ENCODE data around the gene INKA2. TPM values are rescaled to one million over a fixed set of nuclear protein-coding genes. Genes with fewer than 3 reads are reported as not detected.
A peak's percentile ranks its signal among the peaks of the same experiment; 100 is the strongest.

INKA2 gene
- total RNA-seq (0.44 and 3.2 TPM in 2 replicates), polyA plus RNA-seq (1.8 and 3.4 TPM in 2 replicates)

- Histone ChIP-seq H3K79me2 (peaks cover 5% of the 10 kb centered on the region), H3K36me3 (replicated peaks; ENCODE audit: insufficient read depth, low read depth) (no peaks in the 10 kb centered on the region), H4K20me1 (ENCODE audit: insufficient read depth, poor library complexity, severe bottlenecking) (peaks cover 4% of the 10 kb centered on the region), H3K4me3 (peak within 1 kb of the TSS; percentile 37), H3K27ac (peak within 1 kb of the TSS; percentile 83), H2AFZ (peak within 1 kb of the TSS; percentile 97), H3K4me2 (peak within 1 kb of the TSS; percentile 100), H3K27me3 (peaks cover 26% of the 10 kb centered on the region), H3K9me2 (replicated peaks; ENCODE audit: insufficient read depth) (no peaks in the 10 kb centered on the region), H3K4me1 (ENCODE audit: insufficient read depth) (peaks cover 14% of the 10 kb centered on the region), H3K9me3 (ENCODE audit: low read depth) (no peaks in the 10 kb centered on the region)
- DNase-seq (ENCODE audit: low spot score) = peak; percentile 89
- under 1% methylated on average over 52 of the region's 59 CpGs for WGBS (ENCODE audit: low lambda C conversion rate, missing lambda C conversion rate)
- TF ChIP-seq EZH2 (IDR thresholded peaks at IDR 0.05; ENCODE audit: borderline replicate concordance) (no peak), CTCF (IDR thresholded peaks at IDR 0.05; ENCODE audit: poor library complexity) (no peak), EZH2phosphoT487 (IDR thresholded peaks at IDR 0.05; ENCODE audit: low read depth, severe bottlenecking, unreplicated experiment) (no peak)
Measured at GRCh38 chr1:111739194-111739924, at the start of gene INKA2. TSS of gene INKA2 (minus strand) at chr1:111739395. CDS start at chr1:111739242, 153 bp downstream.

GRCh38 chr1:111786669-111787207, 47.5 kb upstream of the INKA2 start:
- Histone ChIP-seq H3K36me3 (replicated peaks; ENCODE audit: insufficient read depth, low read depth) (no peaks in the 10 kb centered on the region), H3K27ac (no peak overlapping the region), H3K4me1 (ENCODE audit: insufficient read depth) (no peaks in the 10 kb centered on the region), H3K4me2 (no peak overlapping the region), H3K4me3 (no peak overlapping the region), H3K27me3 (peaks cover 3% of the 10 kb centered on the region), H2AFZ (no peak overlapping the region), H4K20me1 (ENCODE audit: insufficient read depth, poor library complexity, severe bottlenecking) (no peaks in the 10 kb centered on the region), H3K79me2 (no peaks in the 10 kb centered on the region), H3K9me3 (ENCODE audit: low read depth) (no peaks in the 10 kb centered on the region), H3K9me2 (replicated peaks; ENCODE audit: insufficient read depth) (no peaks in the 10 kb centered on the region)
- no peak for DNase-seq (ENCODE audit: low spot score)
- no peak for TF ChIP-seq CTCF (IDR thresholded peaks at IDR 0.05; ENCODE audit: poor library complexity)
- TF ChIP-seq EZH2phosphoT487 (IDR thresholded peaks at IDR 0.05; ENCODE audit: low read depth, severe bottlenecking, unreplicated experiment) = no peak
- no peak for TF ChIP-seq EZH2 (IDR thresholded peaks at IDR 0.05; ENCODE audit: borderline replicate concordance)
- 80% methylated on average over 9 of the region's 9 CpGs for WGBS (ENCODE audit: low lambda C conversion rate, missing lambda C conversion rate)

- TF ChIP-seq EZH2phosphoT487 (IDR thresholded peaks at IDR 0.05; ENCODE audit: low read depth, severe bottlenecking, unreplicated experiment) = no peak
- no peak for TF ChIP-seq EZH2 (IDR thresholded peaks at IDR 0.05; ENCODE audit: borderline replicate concordance)
- TF ChIP-seq CTCF (IDR thresholded peaks at IDR 0.05; ENCODE audit: poor library complexity) = no peak
- Histone ChIP-seq H3K9me3 (ENCODE audit: low read depth) (no peaks in the 10 kb centered on the region), H3K9me2 (replicated peaks; ENCODE audit: insufficient read depth) (no peaks in the 10 kb centered on the region), H3K27me3 (peaks cover 3% of the 10 kb centered on the region), H3K27ac (no peak overlapping the region), H3K79me2 (no peaks in the 10 kb centered on the region), H3K4me3 (no peak overlapping the region), H3K36me3 (replicated peaks; ENCODE audit: insufficient read depth, low read depth) (no peaks in the 10 kb centered on the region), H3K4me2 (no peak overlapping the region), H3K4me1 (ENCODE audit: insufficient read depth) (no peaks in the 10 kb centered on the region), H2AFZ (no peak overlapping the region), H4K20me1 (ENCODE audit: insufficient read depth, poor library complexity, severe bottlenecking) (no peaks in the 10 kb centered on the region)
- DNase-seq (ENCODE audit: low spot score) = no peak
- WGBS (ENCODE audit: low lambda C conversion rate, missing lambda C conversion rate) = 70% methylated on average over 4 of the region's 4 CpGs
Measured at GRCh38 chr1:111784273-111784901, 45.2 kb upstream of the INKA2 start.
